Measurements from ENCODE around the gene MTHFD1L.

The MTHFD1L gene

GRCh38 chr6:150993253-150993652 is 127.8 kb downstream of the MTHFD1L start:
- no peak for TF ChIP-seq CTCF (IDR thresholded peaks at IDR 0.05; ENCODE audit: insufficient read depth, low read length, poor library complexity, severe bottlenecking)
- no peak for TF ChIP-seq EZH2phosphoT487 (conservative IDR thresholded peaks at IDR 0.05; ENCODE audit: low read length)
- Histone ChIP-seq H4K20me1 (ENCODE audit: low read depth, low read length) (no peaks in the 10 kb centered on the region), H3K4me3 (ENCODE audit: insufficient read depth, low read length, poor library complexity, severe bottlenecking) (no peak overlapping the region), H3K27me3 (ENCODE audit: low read length) (no peaks in the 10 kb centered on the region), H3K4me2 (ENCODE audit: low read depth, low read length, poor library complexity, severe bottlenecking) (no peak overlapping the region), H2AFZ (ENCODE audit: low read depth, low read length, severe bottlenecking) (no peak overlapping the region), H3K36me3 (ENCODE audit: low read length) (peaks cover 13% of the 10 kb centered on the region), H3K9me2 (replicated peaks; ENCODE audit: insufficient read depth, low read length) (no peaks in the 10 kb centered on the region), H3K79me2 (ENCODE audit: insufficient read depth, low read length) (no peaks in the 10 kb centered on the region), H3F3A (ENCODE audit: insufficient read depth) (no peaks in the 10 kb centered on the region), H3K9me3 (ENCODE audit: insufficient read depth, low read length) (no peaks in the 10 kb centered on the region), H3K9ac (ENCODE audit: low read length) (no peak overlapping the region), H3K27ac (ENCODE audit: low read depth, low read length) (no peak overlapping the region)

GRCh38 chr6:150994026-150994425 is 128.5 kb downstream of the MTHFD1L start:
- H3K9me2 ChIP-seq (replicated peaks; ENCODE audit: insufficient read depth, low read length): no peaks in the 10 kb centered on the region
- H3K27ac ChIP-seq (ENCODE audit: low read depth, low read length): no peak overlapping the region
- peaks cover 11% of the 10 kb centered on the region; the same call in 1 of the 2 replicates for H3K36me3 ChIP-seq (ENCODE audit: low read length)
- H3K79me2 ChIP-seq (ENCODE audit: insufficient read depth, low read length): no peaks in the 10 kb centered on the region
- H2AFZ ChIP-seq (ENCODE audit: low read depth, low read length, severe bottlenecking): no peak overlapping the region
- no peaks in the 10 kb centered on the region for H3F3A ChIP-seq (ENCODE audit: insufficient read depth)
- H4K20me1 ChIP-seq (ENCODE audit: low read depth, low read length): no peaks in the 10 kb centered on the region
- H3K27me3 ChIP-seq (ENCODE audit: low read length): no peaks in the 10 kb centered on the region
- H3K4me2 ChIP-seq (ENCODE audit: low read depth, low read length, poor library complexity, severe bottlenecking): no peak overlapping the region
- no peak overlapping the region for H3K4me3 ChIP-seq (ENCODE audit: insufficient read depth, low read length, poor library complexity, severe bottlenecking)
- no peak overlapping the region for H3K9ac ChIP-seq (ENCODE audit: low read length)
- TF ChIP-seq CTCF (IDR thresholded peaks at IDR 0.05; ENCODE audit: insufficient read depth, low read length, poor library complexity, severe bottlenecking): no peak
- no peak for TF ChIP-seq EZH2phosphoT487 (conservative IDR thresholded peaks at IDR 0.05; ENCODE audit: low read length)
- no peaks in the 10 kb centered on the region for H3K9me3 ChIP-seq (ENCODE audit: insufficient read depth, low read length)

GRCh38 chr6:150996968-150997367 is 131.5 kb downstream of the MTHFD1L start:
- TF ChIP-seq CTCF (IDR thresholded peaks at IDR 0.05; ENCODE audit: insufficient read depth, low read length, poor library complexity, severe bottlenecking): no peak
- no peak for TF ChIP-seq EZH2phosphoT487 (conservative IDR thresholded peaks at IDR 0.05; ENCODE audit: low read length)
- Histone ChIP-seq H3K4me3 (ENCODE audit: insufficient read depth, low read length, poor library complexity, severe bottlenecking) (no peak overlapping the region), H3K79me2 (ENCODE audit: insufficient read depth, low read length) (no peaks in the 10 kb centered on the region), H3F3A (ENCODE audit: insufficient read depth) (no peaks in the 10 kb centered on the region), H3K9me3 (ENCODE audit: insufficient read depth, low read length) (no peaks in the 10 kb centered on the region), H2AFZ (ENCODE audit: low read depth, low read length, severe bottlenecking) (no peak overlapping the region), H3K27ac (ENCODE audit: low read depth, low read length) (no peak overlapping the region), H4K20me1 (ENCODE audit: low read depth, low read length) (no peaks in the 10 kb centered on the region), H3K4me2 (ENCODE audit: low read depth, low read length, poor library complexity, severe bottlenecking) (no peak overlapping the region), H3K9me2 (replicated peaks; ENCODE audit: insufficient read depth, low read length) (no peaks in the 10 kb centered on the region), H3K9ac (ENCODE audit: low read length) (no peak overlapping the region), H3K27me3 (ENCODE audit: low read length) (no peaks in the 10 kb centered on the region), H3K36me3 (ENCODE audit: low read length) (no peaks in the 10 kb centered on the region)

Data from SU-DHL-6 (cell line).